Amniotic epithelial cell (primary cell): ENCODE results near the gene MOV10L1.
"Not testable (repeated sequence)": the region's sequence is repeated elsewhere in the genome, so short reads cannot be mapped to it uniquely, and the experiment has no call there.

ENCODE experiments used
- DNase-seq: peaks from one replicate; pipeline ENCODE4 v3.0.0-alpha.2; 2010; ENCODE audit warnings: low read depth

The MOV10L1 gene

GRCh38 chr22:50138988-50139387 is 49.2 kb downstream of the MOV10L1 start:
- DNase-seq = no peak

- DNase-seq = no peak
Measured at GRCh38 chr22:50139843-50140415, 50.1 kb downstream of the MOV10L1 start.

- peak; percentile 38 for DNase-seq
Measured at GRCh38 chr22:50140615-50141014, 50.8 kb downstream of the MOV10L1 start.

GRCh38 chr22:50141462-50141861 is 51.7 kb downstream of the MOV10L1 start:
- no peak for DNase-seq

- no peak for DNase-seq
Measured at GRCh38 chr22:50141891-50142363, 52.1 kb downstream of the MOV10L1 start.

GRCh38 chr22:50143096-50143495 is 53.3 kb downstream of the MOV10L1 start:
- peak; percentile 55 for DNase-seq

GRCh38 chr22:50144005-50144614 is 54.3 kb downstream of the MOV10L1 start:
- no peak for DNase-seq

GRCh38 chr22:50145721-50146438 is 56.1 kb downstream of the MOV10L1 start:
- DNase-seq = no peak

- DNase-seq = peak; percentile 81
Measured at GRCh38 chr22:50146439-50147238, 56.8 kb downstream of the MOV10L1 start.

GRCh38 chr22:50147258-50148165 is 57.7 kb downstream of the MOV10L1 start:
- not testable (repeated sequence) for DNase-seq

- no peak for DNase-seq
Measured at GRCh38 chr22:50148166-50148500, 58.3 kb downstream of the MOV10L1 start.

- DNase-seq = peak; percentile 44
Measured at GRCh38 chr22:50148991-50149721, 59.4 kb downstream of the MOV10L1 start.

GRCh38 chr22:50150161-50151129 is 60.6 kb downstream of the MOV10L1 start:
- peak; percentile 45 for DNase-seq

- DNase-seq = no peak
Measured at GRCh38 chr22:50151571-50152537, 62.0 kb downstream of the MOV10L1 start.

- no peak for DNase-seq
Measured at GRCh38 chr22:50153056-50153755, 63.4 kb downstream of the MOV10L1 start.

GRCh38 chr22:50153756-50154140 is 63.9 kb downstream of the MOV10L1 start:
- no peak for DNase-seq

GRCh38 chr22:50157709-50158375 is 68.0 kb downstream of the MOV10L1 start:
- no peak for DNase-seq
